ENCODE measurements around the gene PSG1.
"Not testable (repeated sequence)": the region's sequence is repeated elsewhere in the genome, so short reads cannot be mapped to it uniquely, and the experiment has no call there.

The PSG1 gene

GRCh38 chr19:42854745-42855144 is 24.8 kb downstream of the PSG1 start:
- not testable (repeated sequence) for H3K27me3 ChIP-seq (ENCODE audit: control insufficient read depth in 3 of 3, insufficient read depth in 3 of 3, low read depth in 1 of 3, low read length in 3 of 3); H3K4me3 ChIP-seq (ENCODE audit: low read length in 2 of 2); H2AK5ac ChIP-seq (ENCODE audit: low read depth, low read length); H2BK12ac ChIP-seq (ENCODE audit: low read length); H3K79me1 ChIP-seq (ENCODE audit: low read depth, low read length); DNase-seq (ENCODE audit: low spot score); H3K27ac ChIP-seq (replicated peaks; ENCODE audit: low read length); H2BK15ac ChIP-seq (ENCODE audit: low read length); H2BK120ac ChIP-seq (ENCODE audit: low read depth, low read length); H3K9ac ChIP-seq (ENCODE audit: low read depth, low read length, poor library complexity); H3K9me3 ChIP-seq (replicated peaks in 1 of 2; ENCODE audit: control insufficient read depth in 2 of 2, insufficient read depth in 1 of 2, low read depth in 1 of 2, low read length in 2 of 2); H3K36me3 ChIP-seq (replicated peaks in 1 of 2; ENCODE audit: control insufficient read depth in 2 of 2, insufficient read depth in 2 of 2, low read length in 2 of 2); H2BK5ac ChIP-seq (ENCODE audit: low read length); H3K4me2 ChIP-seq (ENCODE audit: insufficient read depth, low read length, poor library complexity, severe bottlenecking); H3K18ac ChIP-seq (ENCODE audit: low read length); H4K91ac ChIP-seq (ENCODE audit: low read depth, low read length, poor library complexity); H3K14ac ChIP-seq (ENCODE audit: low read length); H3K23ac ChIP-seq (ENCODE audit: low read depth, low read length, poor library complexity); H4K8ac ChIP-seq (ENCODE audit: low read depth, low read length); H3K4me1 ChIP-seq (ENCODE audit: control insufficient read depth in 2 of 2, insufficient read depth in 1 of 2, low read depth in 1 of 2, low read length in 2 of 2); H2AFZ ChIP-seq (ENCODE audit: low read length); H3K4ac ChIP-seq (ENCODE audit: low read length)
- no CpG with 5 or more reads among the region's 3 CpGs for WGBS, 2 donors (ENCODE audit: extremely low coverage in 2 of 2, insufficient read length in 2 of 2, insufficient replicate concordance in 1 of 2)

- not testable (repeated sequence) for H3K18ac ChIP-seq (ENCODE audit: low read length); DNase-seq (ENCODE audit: low spot score); H2BK12ac ChIP-seq (ENCODE audit: low read length); H3K4me1 ChIP-seq (ENCODE audit: control insufficient read depth in 2 of 2, insufficient read depth in 1 of 2, low read depth in 1 of 2, low read length in 2 of 2); H2BK5ac ChIP-seq (ENCODE audit: low read length); H3K27ac ChIP-seq (replicated peaks; ENCODE audit: low read length); H3K27me3 ChIP-seq (ENCODE audit: control insufficient read depth in 3 of 3, insufficient read depth in 3 of 3, low read depth in 1 of 3, low read length in 3 of 3); H2AK5ac ChIP-seq (ENCODE audit: low read depth, low read length); H3K4me3 ChIP-seq (ENCODE audit: low read length in 2 of 2); H3K9me3 ChIP-seq (replicated peaks in 1 of 2; ENCODE audit: control insufficient read depth in 2 of 2, insufficient read depth in 1 of 2, low read depth in 1 of 2, low read length in 2 of 2); H3K36me3 ChIP-seq (replicated peaks in 1 of 2; ENCODE audit: control insufficient read depth in 2 of 2, insufficient read depth in 2 of 2, low read length in 2 of 2); H3K79me1 ChIP-seq (ENCODE audit: low read depth, low read length); H4K8ac ChIP-seq (ENCODE audit: low read depth, low read length); H4K91ac ChIP-seq (ENCODE audit: low read depth, low read length, poor library complexity); H2BK120ac ChIP-seq (ENCODE audit: low read depth, low read length); H2AFZ ChIP-seq (ENCODE audit: low read length); H3K14ac ChIP-seq (ENCODE audit: low read length); H3K4ac ChIP-seq (ENCODE audit: low read length); H3K9ac ChIP-seq (ENCODE audit: low read depth, low read length, poor library complexity); H2BK15ac ChIP-seq (ENCODE audit: low read length); H3K4me2 ChIP-seq (ENCODE audit: insufficient read depth, low read length, poor library complexity, severe bottlenecking); H3K23ac ChIP-seq (ENCODE audit: low read depth, low read length, poor library complexity)
- WGBS, 2 donors (ENCODE audit: extremely low coverage in 2 of 2, insufficient read length in 2 of 2, insufficient replicate concordance in 1 of 2) = no CpG with 5 or more reads among the region's 1 CpG
Observed at GRCh38 chr19:42853231-42853630, 26.3 kb downstream of the PSG1 start.

GRCh38 chr19:42852821-42853220 is 26.7 kb downstream of the PSG1 start:
- H2BK5ac ChIP-seq (ENCODE audit: low read length); H3K27me3 ChIP-seq (ENCODE audit: control insufficient read depth in 3 of 3, insufficient read depth in 3 of 3, low read depth in 1 of 3, low read length in 3 of 3); DNase-seq (ENCODE audit: low spot score); H4K91ac ChIP-seq (ENCODE audit: low read depth, low read length, poor library complexity); H4K8ac ChIP-seq (ENCODE audit: low read depth, low read length); H3K36me3 ChIP-seq (replicated peaks in 1 of 2; ENCODE audit: control insufficient read depth in 2 of 2, insufficient read depth in 2 of 2, low read length in 2 of 2); H2BK12ac ChIP-seq (ENCODE audit: low read length); H3K4me3 ChIP-seq (ENCODE audit: low read length in 2 of 2); H3K9me3 ChIP-seq (replicated peaks in 1 of 2; ENCODE audit: control insufficient read depth in 2 of 2, insufficient read depth in 1 of 2, low read depth in 1 of 2, low read length in 2 of 2); H3K18ac ChIP-seq (ENCODE audit: low read length); H3K14ac ChIP-seq (ENCODE audit: low read length); H2BK120ac ChIP-seq (ENCODE audit: low read depth, low read length); H3K4ac ChIP-seq (ENCODE audit: low read length); H3K23ac ChIP-seq (ENCODE audit: low read depth, low read length, poor library complexity); H3K79me1 ChIP-seq (ENCODE audit: low read depth, low read length); H3K4me1 ChIP-seq (ENCODE audit: control insufficient read depth in 2 of 2, insufficient read depth in 1 of 2, low read depth in 1 of 2, low read length in 2 of 2); H3K9ac ChIP-seq (ENCODE audit: low read depth, low read length, poor library complexity); H3K4me2 ChIP-seq (ENCODE audit: insufficient read depth, low read length, poor library complexity, severe bottlenecking); H2AK5ac ChIP-seq (ENCODE audit: low read depth, low read length); H3K27ac ChIP-seq (replicated peaks; ENCODE audit: low read length); H2BK15ac ChIP-seq (ENCODE audit: low read length); H2AFZ ChIP-seq (ENCODE audit: low read length): not testable (repeated sequence)

GRCh38 chr19:42851718-42852280 is 27.7 kb downstream of the PSG1 start:
- not testable (repeated sequence) for H3K4ac ChIP-seq (ENCODE audit: low read length); H2BK120ac ChIP-seq (ENCODE audit: low read depth, low read length); H3K27me3 ChIP-seq (ENCODE audit: control insufficient read depth in 3 of 3, insufficient read depth in 3 of 3, low read depth in 1 of 3, low read length in 3 of 3); H3K23ac ChIP-seq (ENCODE audit: low read depth, low read length, poor library complexity); DNase-seq (ENCODE audit: low spot score); H3K9ac ChIP-seq (ENCODE audit: low read depth, low read length, poor library complexity); H2BK15ac ChIP-seq (ENCODE audit: low read length); H2BK5ac ChIP-seq (ENCODE audit: low read length); H3K4me2 ChIP-seq (ENCODE audit: insufficient read depth, low read length, poor library complexity, severe bottlenecking); H2AFZ ChIP-seq (ENCODE audit: low read length); H2AK5ac ChIP-seq (ENCODE audit: low read depth, low read length); H3K4me3 ChIP-seq (ENCODE audit: low read length in 2 of 2); H3K4me1 ChIP-seq (ENCODE audit: control insufficient read depth in 2 of 2, insufficient read depth in 1 of 2, low read depth in 1 of 2, low read length in 2 of 2); H4K91ac ChIP-seq (ENCODE audit: low read depth, low read length, poor library complexity); H4K8ac ChIP-seq (ENCODE audit: low read depth, low read length); H3K27ac ChIP-seq (replicated peaks; ENCODE audit: low read length); H3K14ac ChIP-seq (ENCODE audit: low read length); H3K18ac ChIP-seq (ENCODE audit: low read length); H3K36me3 ChIP-seq (replicated peaks in 1 of 2; ENCODE audit: control insufficient read depth in 2 of 2, insufficient read depth in 2 of 2, low read length in 2 of 2); H3K79me1 ChIP-seq (ENCODE audit: low read depth, low read length); H2BK12ac ChIP-seq (ENCODE audit: low read length); H3K9me3 ChIP-seq (replicated peaks in 1 of 2; ENCODE audit: control insufficient read depth in 2 of 2, insufficient read depth in 1 of 2, low read depth in 1 of 2, low read length in 2 of 2)
- no CpG with 5 or more reads among the region's 1 CpG for WGBS, 2 donors (ENCODE audit: extremely low coverage in 2 of 2, insufficient read length in 2 of 2, insufficient replicate concordance in 1 of 2)

Data from neuronal stem cell (in vitro differentiated cells).